CD4-positive, alpha-beta T cell treated with Interleukin-17A for 1 hour (primary cell): ENCODE data around the gene ELOA2.
"Not testable (repeated sequence)": the region's sequence is repeated elsewhere in the genome, so short reads cannot be mapped to it uniquely, and the experiment has no call there.

Experiments
- DNase-seq: peaks from one replicate; pipeline ENCODE4 v3.0.0-alpha.2; 2020

The ELOA2 gene

DNA sequence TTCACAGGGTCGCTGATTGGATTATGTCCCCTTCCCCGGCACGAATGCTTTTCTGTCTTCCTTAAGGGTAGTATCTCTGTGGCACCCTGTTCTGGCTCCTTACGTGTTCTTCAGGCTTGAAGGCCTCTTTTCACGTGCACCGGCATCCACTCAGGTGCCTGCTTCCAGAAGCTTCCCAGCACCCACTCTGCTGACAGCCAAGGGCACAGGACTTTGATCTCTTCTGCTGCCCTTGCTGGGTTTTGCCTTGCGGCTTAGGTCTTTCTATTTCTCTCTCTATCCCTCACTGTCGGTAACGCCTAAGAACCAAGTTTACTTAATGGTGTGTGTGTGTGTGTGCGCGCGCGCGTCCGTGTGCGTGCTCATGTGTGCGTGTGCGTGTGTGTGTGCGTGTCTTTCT is 14.7 kb downstream of the ELOA2 start:
- not testable (repeated sequence) for DNase-seq

DNA sequence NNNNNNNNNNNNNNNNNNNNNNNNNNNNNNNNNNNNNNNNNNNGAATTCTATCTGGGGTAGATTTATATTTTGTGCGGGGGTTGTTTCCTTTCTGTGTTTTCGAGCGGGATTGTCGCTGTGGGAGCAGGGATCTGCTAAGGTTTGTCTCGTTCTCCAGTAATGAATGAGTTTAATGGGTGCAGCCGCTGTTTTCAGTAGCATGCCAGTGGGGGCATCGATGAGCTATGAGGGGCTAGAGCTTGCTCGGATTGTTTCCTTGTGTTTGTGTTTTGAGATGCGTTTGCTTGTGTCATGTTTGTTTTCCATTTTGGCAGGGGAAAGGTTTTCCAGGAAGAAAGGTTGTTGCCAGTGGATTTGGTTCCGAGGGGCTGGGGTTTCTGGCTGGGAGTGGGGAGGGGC is 15.6 kb downstream of the ELOA2 start:
- DNase-seq: not testable (repeated sequence)
